Caki2 (cell line): ENCODE results near the gene ERC2. TPM values are rescaled to one million over a fixed set of nuclear protein-coding genes. Genes with fewer than 3 reads are reported as not detected.

Experiments
- DNase-seq: peaks from one replicate; pipeline ENCODE4 v3.0.0-alpha.2; 2015; ENCODE audit warnings: low read depth
- in situ Hi-C: cut with HindIII; loops from 2 replicates; pipeline ENCODE4 v1.10.0; 2016; ENCODE audit warnings: low sequenced_read_pairs, low pct_unique_long_range_greater_than_20kb, mixed read lengths
- total RNA-seq: library from RNA; depleted of rRNA; stranded (reverse); fragments of >200 nt; shearing (Covaris generic); gene quantifications from 2 replicates; pipeline ENCODE4 v1.2.3, GENCODE V29; 2014; ENCODE audit warnings: low replicate concordance

Gene ERC2
- total RNA-seq, 1 experiment from 2014 or later = not detected

DNA sequence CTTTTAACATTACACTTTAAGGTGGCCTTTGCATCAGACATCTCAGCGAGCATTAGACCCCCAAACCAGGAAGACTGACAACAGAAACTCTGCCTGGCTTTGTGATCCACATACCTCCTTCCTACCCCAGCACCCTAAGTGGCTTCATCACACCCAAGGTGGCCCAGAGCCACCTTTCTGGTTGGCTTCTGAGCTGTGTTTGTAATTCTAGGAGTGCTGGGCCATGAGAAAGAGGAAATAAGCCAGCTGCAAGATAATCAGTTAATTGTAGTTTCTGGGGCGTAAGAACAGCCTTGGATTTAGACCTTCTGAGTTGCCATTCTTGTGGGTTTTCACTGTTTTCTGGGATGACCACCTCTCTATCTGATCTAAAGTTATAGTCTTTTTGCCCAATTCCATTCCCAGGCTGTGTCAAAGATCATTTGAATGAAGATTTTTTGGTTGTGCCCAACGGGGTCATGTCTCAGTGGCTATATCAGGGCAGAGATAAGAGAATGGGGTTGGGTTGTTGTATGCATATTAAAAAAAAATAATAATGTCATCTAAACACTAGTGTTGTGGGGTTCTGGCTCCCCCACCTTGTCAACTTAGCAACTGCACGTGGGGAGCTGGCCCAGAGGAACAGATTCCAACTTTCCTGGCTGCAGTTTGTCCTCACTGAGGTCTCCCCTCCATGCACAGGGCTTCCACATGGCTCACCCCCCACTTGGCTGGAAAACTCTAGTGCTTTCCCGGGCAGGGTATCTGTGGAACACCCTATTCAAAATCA, 746.4 kb downstream of the ERC2 start:
- DNase-seq = peak; percentile 6
- in situ Hi-C loops = no loop called here

DNA sequence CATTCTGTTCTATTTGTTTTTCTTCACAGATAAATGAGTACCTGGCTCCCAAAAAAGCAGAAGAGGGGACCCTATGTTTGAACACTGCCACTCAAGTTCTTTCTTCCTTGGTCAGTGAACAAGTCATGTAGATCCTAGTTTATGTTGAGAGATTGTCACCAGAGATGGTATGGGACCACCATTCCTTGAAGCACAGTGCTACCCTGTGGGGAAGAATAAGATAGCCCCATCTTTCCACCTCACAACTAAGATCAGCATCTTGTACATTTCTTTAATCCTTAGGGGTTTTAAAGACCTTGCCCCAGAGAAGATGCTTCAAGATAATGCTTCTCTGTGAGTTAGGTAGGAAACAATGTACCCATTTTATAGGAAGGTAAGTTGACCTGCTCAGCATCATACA, 747.7 kb downstream of the ERC2 start:
- in situ Hi-C loops = no loop called here
- DNase-seq = peak; percentile 22

DNA sequence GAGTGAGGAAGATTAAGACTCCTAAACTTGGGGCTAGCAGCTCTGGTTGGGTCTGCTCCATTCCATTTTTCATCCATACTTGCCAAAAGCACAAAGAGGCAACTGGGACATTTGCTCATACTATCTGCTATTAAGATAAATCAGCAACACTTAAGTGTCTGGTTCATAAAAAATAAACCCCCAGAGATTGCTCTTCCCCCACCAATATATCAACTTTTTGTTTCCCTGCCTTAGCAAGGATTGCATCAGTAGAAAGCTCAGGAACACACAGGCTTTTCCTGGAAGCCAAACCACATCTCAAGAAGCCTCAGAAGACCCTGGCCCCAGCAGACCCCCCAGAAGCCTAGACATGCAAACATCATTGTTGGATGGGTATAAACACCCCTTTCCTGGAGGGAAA, 748.8 kb downstream of the ERC2 start:
- in situ Hi-C loops = no loop called here
- DNase-seq = no peak

DNA sequence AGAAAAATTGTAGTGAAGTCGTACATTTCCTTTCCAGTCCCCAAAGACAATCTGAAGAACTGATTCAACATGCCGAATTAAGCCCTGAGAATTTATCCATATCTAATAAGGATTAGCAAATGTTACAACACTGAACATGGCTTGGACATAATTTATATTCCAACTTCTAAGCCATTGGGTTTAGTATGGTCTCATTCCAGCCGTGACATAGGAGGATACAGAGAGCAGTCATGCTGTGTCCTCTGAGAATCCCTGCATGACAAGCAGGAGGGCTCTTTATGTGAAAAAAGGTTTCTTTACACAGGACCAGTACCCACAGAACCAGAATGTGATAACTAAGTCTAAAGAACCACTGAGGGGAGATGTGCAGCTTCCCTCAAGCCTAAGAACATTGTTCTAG, 749.3 kb downstream of the ERC2 start:
- in situ Hi-C loops = no loop called here
- DNase-seq = no peak

DNA sequence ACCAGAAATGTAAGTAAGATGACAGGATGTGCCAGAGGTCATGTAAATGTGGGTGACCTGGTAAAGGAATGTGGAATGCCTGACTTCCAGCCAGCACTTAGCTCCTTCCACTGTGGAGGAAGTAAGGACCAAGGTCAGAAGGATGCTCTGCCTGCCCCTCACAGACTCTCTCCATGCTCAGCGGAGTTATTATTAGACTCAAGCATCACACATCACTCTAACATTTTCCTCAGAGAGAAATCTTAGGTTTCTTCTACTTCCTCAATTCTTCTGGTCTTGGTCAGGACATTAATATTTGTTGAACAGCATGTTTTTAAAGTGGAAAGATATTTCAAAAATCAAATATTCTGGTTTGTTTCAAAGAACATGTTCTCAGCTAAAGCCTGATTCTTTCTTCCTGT, 749.7 kb downstream of the ERC2 start:
- in situ Hi-C loops = no loop called here
- peak; percentile 10 for DNase-seq

DNA sequence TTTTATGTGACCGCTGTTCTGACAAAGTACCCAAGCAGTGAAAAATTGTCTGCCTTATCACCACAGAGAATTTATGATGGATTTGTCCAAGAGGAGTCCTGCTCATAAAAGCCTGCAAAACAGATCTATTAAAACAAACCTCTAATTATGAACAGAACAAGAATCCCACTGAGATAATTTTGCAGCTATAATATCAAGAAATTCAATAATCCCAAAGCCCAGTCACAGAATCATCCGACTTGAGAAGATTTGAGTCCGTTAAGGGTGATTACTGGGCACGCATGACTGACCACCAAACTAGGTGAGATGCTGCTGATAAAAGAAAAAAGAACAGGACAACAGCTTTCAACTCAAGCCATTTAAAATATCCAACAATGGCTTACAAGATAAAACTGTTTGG, 750.2 kb downstream of the ERC2 start:
- no peak for DNase-seq
- in situ Hi-C loops = no loop called here

DNA sequence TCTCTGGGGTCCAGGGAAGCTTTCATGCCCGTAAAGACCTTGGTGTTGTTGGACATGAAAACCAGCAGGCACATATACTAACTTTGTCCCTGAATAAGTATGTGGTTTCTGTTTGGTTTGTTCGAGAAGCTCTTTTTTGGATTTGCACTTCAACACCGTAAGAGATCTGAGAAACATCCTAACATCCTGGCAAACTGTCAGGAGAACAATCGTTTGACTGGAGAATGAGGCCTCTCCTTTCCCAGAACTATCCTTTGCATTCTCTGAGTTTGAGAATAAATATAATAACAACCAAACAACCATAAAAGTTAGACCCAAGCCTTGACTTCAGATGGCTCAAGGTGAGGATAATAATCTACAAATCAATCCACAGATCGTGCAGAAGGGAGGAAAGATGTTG, 750.8 kb downstream of the ERC2 start:
- in situ Hi-C loops = no loop called here
- DNase-seq = no peak

DNA sequence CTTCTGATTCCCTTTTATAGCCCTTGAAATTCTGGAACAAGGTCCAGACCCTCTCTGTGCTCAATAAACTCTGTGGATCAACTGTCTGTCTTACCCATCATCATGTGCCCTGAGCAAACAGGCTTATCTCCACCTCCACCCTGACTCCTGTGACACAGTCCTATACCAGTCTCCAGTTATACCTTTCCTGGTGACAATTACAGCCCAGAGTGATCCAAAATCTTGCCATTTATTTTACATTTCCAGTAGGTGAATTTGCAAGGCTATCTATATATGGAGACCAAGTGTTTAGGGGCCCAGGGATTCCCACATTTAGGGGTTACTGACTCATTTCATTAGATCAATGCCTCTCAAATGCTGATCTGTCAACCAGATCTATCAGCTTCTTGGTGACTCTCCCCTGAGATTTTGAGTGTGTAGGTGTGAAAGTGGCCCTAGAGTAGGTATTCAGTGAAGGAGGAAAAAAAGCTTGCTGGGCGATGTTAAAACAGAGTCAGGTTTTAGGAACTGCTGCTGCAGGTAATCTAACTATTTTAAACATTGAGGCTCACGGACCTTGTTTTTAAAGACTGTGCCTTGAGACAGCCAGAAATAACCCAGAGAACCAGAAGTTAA, 751.5 kb downstream of the ERC2 start:
- in situ Hi-C loops = no loop called here
- DNase-seq = no peak

DNA sequence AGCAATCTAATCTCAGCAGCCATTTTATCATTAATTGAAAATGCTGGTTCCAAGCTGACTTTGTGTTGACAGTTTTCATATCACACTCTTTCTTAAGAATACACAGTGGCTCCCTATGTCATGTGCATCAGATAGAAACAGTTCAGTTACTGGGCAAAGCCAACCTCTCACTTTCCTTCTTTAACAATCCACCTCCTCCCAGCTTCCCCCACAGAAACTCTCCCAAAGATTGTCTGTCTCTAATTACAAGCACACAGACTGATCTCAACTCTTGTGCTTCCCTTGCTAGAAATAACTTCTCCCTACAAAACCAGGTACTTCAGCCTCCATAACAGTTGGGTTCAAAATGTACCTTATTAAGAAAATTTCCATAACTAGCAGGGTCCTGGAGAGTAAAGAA, 752.2 kb downstream of the ERC2 start:
- DNase-seq = no peak
- in situ Hi-C loops = no loop called here

DNA sequence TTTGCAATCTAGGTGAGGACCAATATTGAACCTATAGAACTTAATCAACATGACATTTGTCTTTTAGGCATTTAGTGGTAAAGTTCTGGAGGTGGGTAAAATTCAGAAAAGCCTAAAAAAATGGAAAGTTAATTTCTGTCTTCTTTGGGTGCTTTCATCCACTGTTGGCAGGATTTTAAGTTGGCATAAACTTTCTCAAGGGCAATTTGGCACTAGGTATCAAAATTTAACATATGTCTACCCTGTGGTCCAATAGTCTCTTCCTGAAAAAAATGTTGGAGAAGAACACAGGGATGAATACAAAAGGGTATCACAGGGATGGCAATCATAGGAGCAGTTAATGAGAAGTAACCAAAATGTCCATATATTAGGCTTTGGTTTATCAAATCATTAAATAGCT, 754.2 kb downstream of the ERC2 start:
- no peak for DNase-seq
- in situ Hi-C loops = no loop called here

DNA sequence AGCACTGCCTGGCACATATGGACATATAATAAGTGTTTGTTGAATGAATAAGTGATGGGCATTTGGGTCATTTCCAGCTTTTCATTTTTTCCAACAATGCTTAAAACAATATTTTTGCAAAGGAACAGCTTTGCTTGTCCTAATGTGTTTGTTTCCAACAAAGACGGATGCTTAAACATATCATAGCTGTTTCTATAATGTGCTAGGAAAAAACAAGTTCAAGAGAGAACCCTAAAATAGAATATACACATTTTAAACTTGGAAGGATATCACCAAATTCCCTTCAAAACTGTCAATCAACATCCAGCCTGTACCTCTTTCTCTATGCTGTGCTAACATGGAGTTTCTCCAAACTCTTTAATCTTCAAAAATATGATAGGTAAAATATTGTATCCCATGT, 756.6 kb downstream of the ERC2 start:
- in situ Hi-C loops = no loop called here
- no peak for DNase-seq

DNA sequence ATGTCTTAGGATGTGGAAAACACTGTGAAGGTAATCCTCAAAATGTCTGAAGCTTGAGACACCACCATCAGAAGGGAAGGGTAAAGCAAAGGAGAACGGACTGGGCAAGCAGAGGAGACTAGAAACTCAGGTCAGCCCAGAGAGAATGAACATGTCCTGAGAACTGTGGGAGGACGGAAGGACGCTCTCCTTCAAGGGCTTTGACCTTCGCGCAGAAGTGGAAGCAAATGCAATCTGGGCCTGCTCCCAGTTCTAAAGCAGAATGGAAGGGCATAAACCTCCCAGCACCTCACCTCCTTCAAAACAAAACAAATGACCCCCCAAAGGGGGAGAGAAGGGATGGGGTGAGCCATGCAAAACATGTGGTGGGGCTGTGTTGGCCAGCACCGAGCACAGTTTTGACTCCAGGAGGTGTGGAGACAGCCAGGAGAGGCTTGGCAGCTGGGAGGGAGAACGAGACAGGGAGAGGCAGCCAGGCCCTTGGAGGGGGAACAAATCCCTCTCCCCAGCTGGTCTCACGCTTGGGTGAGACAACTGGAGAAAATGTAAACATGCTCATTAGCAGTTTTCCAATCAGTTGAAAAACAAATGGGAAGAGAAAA, 758.8 kb downstream of the ERC2 start:
- in situ Hi-C loops = no loop called here
- no peak for DNase-seq

DNA sequence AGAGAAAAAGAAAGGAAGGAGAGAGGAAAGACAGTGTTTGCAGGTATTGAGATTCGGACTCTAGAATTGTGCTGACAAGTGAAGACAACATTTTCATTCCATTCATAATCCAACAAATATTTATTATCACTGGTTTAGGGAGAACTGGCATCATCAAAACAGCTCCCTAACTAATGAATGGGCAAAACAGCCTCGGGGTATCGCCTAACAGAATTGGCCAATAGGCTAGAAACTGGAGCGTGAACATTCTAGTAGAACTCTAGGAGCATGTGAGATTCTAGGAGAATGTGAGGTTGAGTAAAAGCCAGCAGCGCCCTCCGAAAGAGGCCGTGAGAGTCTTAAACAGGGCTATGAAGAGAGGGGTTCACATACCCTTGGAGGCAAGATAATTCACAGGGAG, 759.3 kb downstream of the ERC2 start:
- in situ Hi-C loops = no loop called here
- no peak for DNase-seq

DNA sequence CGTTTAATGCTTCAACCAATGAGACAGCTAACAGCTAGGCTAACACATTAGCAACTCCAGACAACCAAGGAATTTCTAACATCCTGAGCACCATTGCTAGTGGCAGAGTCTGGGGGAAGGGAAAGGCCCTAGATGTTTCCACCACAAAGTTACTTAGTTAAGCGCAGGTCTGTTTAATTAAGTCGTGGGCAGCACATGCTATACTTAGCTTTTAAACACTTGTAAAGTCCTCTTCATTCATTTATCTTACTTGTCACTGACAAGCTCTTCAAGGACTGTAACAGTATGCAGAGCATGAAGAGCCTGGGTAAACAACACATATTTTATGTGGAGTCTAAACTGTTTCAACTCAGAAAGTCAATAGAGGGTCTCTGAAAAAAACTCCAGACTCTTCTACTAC, 760.0 kb downstream of the ERC2 start:
- no peak for DNase-seq
- in situ Hi-C loops = no loop called here

DNA sequence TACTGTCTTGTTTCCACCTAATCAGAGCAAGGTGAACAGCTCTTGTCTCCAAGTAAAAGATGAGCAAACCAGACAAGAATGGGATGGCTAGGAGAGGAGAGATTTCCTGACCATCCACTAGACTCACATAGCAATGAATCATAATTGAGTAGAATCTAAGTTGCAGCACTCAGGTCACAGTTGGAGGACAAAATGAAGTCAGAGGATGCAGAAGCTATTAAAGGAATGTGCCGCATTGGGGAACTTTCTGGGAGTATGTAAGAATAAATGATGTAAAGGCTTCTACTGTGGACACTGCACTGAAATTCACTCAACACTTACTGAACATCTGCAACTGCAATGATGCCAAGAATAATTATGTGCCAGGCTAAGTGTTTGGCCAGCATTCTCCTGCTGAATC, 763.7 kb downstream of the ERC2 start:
- in situ Hi-C loops = no loop called here
- DNase-seq = no peak

DNA sequence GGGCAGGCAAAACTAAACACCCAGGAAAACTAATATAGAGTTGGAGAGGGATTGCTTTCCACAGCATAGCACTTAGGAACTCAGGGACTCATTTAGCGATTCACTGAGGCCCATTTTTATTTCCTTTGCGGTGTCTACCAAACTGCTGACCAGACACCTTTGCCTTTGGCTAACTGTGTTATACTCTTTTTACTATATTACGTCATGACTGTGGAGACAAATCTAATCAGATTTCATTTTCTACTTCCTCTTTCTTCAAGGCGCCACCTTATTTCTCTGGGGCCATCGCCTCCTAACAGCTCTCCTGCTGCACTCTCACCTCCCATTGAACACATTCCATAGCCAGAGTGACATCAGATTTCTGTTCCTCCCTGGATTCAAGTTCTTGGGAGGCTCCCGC, 765.4 kb downstream of the ERC2 start:
- DNase-seq = no peak
- in situ Hi-C loops = no loop called here

DNA sequence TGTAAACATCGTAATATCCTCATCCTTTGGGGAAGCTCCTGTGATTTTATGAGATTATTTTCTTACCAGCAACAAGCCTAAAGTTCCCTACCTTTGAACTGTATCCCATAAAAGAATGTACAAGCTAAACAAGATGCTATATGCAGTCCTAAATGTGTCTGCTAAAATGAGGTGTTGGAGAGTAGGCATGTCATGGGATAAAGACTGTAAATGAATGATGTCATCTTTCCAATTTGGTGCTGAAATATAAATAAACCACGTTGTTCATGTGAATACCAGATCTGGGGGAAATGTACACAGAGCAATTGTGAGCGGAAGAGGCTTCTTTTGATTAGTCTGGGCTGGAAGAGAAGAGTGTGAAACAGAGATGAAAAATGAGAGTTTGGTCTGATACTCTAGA, 766.3 kb downstream of the ERC2 start:
- no peak for DNase-seq
- in situ Hi-C loops = no loop called here

DNA sequence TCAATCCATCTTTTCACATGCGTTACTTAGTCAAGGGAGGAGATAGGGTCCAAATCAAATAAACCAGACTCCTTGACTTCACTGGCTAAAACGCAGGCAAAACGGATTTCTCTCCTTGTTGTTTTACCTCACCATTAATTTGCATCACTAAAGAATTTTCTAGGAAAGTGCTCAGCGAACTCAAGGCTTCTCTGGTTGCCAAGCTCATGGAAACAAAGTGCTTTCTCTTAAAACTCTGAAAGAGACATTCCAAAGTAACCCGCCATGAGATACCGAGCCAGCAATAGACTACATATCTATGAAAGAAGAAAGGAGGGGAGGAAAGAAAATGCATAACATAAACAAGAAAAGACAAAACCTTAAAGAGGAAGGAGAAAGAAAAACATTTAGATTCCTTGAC, 769.4 kb downstream of the ERC2 start:
- DNase-seq = no peak
- in situ Hi-C loops = no loop called here

DNA sequence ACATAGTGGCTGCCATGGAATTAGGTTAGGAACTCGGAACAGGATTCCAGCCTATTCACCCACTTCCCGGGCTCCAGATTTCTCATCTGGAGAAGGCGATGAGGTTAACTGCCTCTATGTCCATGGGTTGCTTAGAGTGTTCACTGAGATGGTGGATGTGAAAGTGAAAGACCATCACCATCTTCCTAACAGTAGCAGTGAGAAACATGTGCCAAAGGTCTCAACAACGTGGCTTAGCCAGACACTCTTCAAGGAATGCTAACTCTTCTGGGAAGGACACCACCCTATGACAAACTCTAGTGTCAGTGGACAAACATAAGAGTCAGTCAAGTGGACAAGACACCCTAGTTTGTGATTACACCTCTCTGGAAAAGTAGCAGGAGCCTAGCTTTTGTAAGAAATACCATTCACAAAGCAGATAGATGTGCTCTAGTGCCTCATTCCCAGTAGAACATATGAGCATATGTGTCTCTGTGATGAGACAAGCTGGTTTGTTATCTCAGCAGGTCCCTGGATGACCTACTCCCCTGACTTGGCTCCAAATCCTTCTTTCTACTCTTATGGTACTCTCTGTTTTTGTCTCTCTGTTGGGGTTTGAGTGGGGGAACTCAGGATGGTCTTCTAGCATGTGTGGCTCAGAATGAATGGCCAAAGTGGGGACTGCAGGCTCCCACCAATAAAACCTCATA, 770.9 kb downstream of the ERC2 start:
- in situ Hi-C loops = no loop called here
- no peak for DNase-seq
